OCI-LY7 (cell line): Measurements from ENCODE around the gene PDIA2. TPM values are rescaled to one million over a fixed set of nuclear protein-coding genes. Genes with fewer than 3 reads are reported as not detected.

ENCODE experiments used
- BruUV-seq: library from RNA; stranded (reverse); fragments of 400-500 nt; replicated peaks from 2 replicates; lab custom pipeline; 2021; lab: Mats Ljungman, UMichigan
- CTCF ChIA-PET: fragments of 300-600 bp; sonication (Branson Sonifier 250); formaldehyde crosslinking; loops from one replicate; lab custom pipeline; 2022; ENCODE audit warnings: antibody characterized with exemption; ENCODE audit not compliant: unreplicated experiment; lab: Charles Lee
- POLR2A ChIA-PET: fragments of 300-600 bp; sonication (Branson Sonifier 250); formaldehyde crosslinking; loops from one replicate; lab custom pipeline; 2022; ENCODE audit warnings: antibody characterized with exemption; lab: Charles Lee
- DNase-seq: peaks from one replicate; pipeline ENCODE4 v3.0.0-alpha.2; 2015; ENCODE audit warnings: low spot score
- H2AFZ ChIP-seq: fragments of 200-600 bp; sonication (generic), shearing (Covaris generic); 2 replicates; pipeline ENCODE4 v1.6.1; 2014; ENCODE audit warnings: mild to moderate bottlenecking, antibody characterized with exemption, low read length, moderate library complexity
- H3K27ac ChIP-seq: fragments of 200-600 bp; sonication (generic); 2 replicates; pipeline ENCODE4 v1.5.1; 2014; ENCODE audit warnings: mixed run types, low read depth, mild to moderate bottlenecking, moderate library complexity, low read length, inconsistent platforms; ENCODE audit not compliant: poor library complexity, severe bottlenecking
- H3K36me3 ChIP-seq: fragments of 200-600 bp; sonication (generic); 2 replicates; pipeline ENCODE4 v1.6.1; 2014; ENCODE audit warnings: mild to moderate bottlenecking, antibody characterized with exemption, low read length, moderate library complexity, mixed read lengths; ENCODE audit not compliant: insufficient read depth
- H3K4me1 ChIP-seq: fragments of 200-600 bp; sonication (generic); 2 replicates; pipeline ENCODE4 v1.5.1; 2014; ENCODE audit warnings: mild to moderate bottlenecking, low read length; ENCODE audit not compliant: insufficient read depth, poor library complexity, severe bottlenecking
- H3K4me2 ChIP-seq: fragments of 200-600 bp; sonication (generic); 2 replicates; pipeline ENCODE4 v1.6.1; 2014; ENCODE audit warnings: mild to moderate bottlenecking, low read length
- H3K4me3 ChIP-seq: fragments of 200-600 bp; sonication (generic); 2 replicates; pipeline ENCODE4 v1.5.1; 2014; ENCODE audit warnings: mild to moderate bottlenecking, low read depth, low read length; ENCODE audit not compliant: poor library complexity, severe bottlenecking
- H3K79me2 ChIP-seq: fragments of 200-600 bp; sonication (generic); 2 replicates; pipeline ENCODE4 v1.6.1; 2016; ENCODE audit warnings: low read depth, mild to moderate bottlenecking, low read length, moderate library complexity, mixed read lengths; ENCODE audit not compliant: insufficient read depth
- H3K9me2 ChIP-seq: fragments of 200-600 bp; sonication (generic); 2 replicates; pipeline ENCODE4 v1.6.1; 2016; ENCODE audit warnings: mild to moderate bottlenecking, low read length, mixed read lengths; ENCODE audit not compliant: insufficient read depth
- H3K9me3 ChIP-seq: fragments of 200-600 bp; sonication (generic); 2 replicates; pipeline ENCODE4 v1.6.1; 2014; ENCODE audit warnings: mild to moderate bottlenecking, mixed run types, low read length, mixed read lengths
- H4K20me1 ChIP-seq: fragments of 200-600 bp; sonication (generic); 2 replicates; pipeline ENCODE4 v1.6.1; 2014; ENCODE audit warnings: mild to moderate bottlenecking, antibody characterized with exemption, low read length, moderate library complexity, mixed read lengths; ENCODE audit not compliant: insufficient read depth
- EZH2phosphoT487 ChIP-seq: fragments of 200-600 bp; sonication (generic); IDR thresholded peaks from 2 replicates; pipeline ENCODE4 v1.6.1; 2018; ENCODE audit warnings: low read depth, borderline replicate concordance, mild to moderate bottlenecking, mixed run types, antibody characterized with exemption, low read length, moderate library complexity, mixed read lengths
- intact Hi-C: fragments of 100-400 bp; cut with micrococcal nuclease; formaldehyde crosslinking; loops from one replicate; pipeline ENCODE4 v1.10.0; 2022; ENCODE audit not compliant: unreplicated experiment
- total RNA-seq, 2 experiments: library from RNA; depleted of rRNA in 1 of 2; stranded (reverse); fragments of >200 nt in 1 of 2; shearing (Covaris generic) in 1 of 2; gene quantifications; 2 replicates each; pipeline ENCODE4 v1.2.3, GENCODE V29; 2014 to 2022
- TF ChIP-seq, protein P1 (sequence below): fragments of 200-600 bp; sonication (generic); conservative IDR thresholded peaks from 2 replicates; pipeline ENCODE4 v1.5.1; 2014; ENCODE audit warnings: mild to moderate bottlenecking, antibody characterized with exemption, low read length, moderate library complexity, mixed read lengths

The PDIA2 gene
- total RNA-seq, 2 experiments from 2014 or later: not detected

DNA sequence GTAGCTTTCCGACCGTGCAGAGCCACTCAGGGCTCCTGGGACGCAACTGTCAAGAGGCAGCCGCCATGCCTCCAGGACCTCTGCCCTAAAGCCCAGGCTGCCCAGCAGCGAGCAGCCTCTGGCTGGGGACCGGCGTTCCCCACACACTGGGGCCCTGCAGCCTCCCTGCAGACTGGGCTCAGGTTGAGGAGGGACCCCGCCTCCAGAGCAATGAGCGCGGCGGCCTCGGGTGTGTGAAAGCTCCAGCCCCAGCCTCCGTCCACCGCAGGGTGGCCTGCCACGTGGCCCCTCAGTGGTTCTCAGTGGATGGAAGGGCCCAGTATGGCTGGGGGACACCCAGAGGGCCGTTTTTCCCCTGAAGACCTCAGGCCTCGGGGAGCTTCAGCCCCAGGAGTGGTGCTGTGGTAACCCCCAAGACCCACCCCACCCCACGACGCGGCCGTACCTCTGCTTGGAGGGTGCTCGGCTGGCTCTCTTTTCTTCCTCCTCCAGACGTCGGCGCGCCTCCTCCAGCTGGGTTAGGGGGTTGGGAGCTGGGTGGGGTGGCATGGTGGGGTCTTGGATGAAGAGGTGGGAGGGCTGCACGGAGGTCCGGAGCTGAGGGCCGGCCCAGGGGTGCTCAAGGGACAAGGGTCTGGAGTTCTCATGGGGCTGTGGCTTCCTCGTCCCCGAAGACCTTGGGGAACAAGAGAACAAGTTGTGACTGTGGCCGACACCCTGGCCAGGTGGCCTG is 10.2 kb downstream of the PDIA2 start:
- no TSS peak for BruUV-seq
- H3K4me2 ChIP-seq: no peak overlapping the region

DNA sequence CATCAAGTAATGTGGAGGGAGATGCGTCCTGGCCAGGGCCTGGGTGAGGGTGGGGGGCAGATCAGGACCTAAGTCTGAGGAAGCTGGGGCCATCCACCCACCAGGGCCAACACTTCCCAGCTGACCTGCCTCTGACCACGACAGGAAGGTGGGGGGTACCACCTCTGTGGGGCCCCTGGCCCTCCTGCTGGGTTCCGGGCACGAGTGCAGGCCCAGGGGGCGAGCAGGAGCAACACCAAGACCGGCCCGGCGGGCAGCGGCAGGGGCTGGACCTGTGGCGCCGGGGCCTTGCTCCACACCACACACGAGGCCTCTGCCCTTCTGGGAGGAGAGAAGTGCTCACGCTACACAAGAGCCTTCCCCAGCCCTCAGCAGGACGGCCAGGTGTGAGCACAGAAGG is 13.3 kb downstream of the PDIA2 start:
- POLR2A ChIA-PET: no interaction called here
- Histone ChIP-seq H3K9me3 (no peaks in the 10 kb centered on the region), H3K4me3 (no peak overlapping the region), H3K4me2 (no peak overlapping the region), H3K4me1 (no peaks in the 10 kb centered on the region), H3K36me3 (0 out of 2 replicates have a peak, but pooled peaks cover 4% of the 10 kb centered on the region), H3K79me2 (no peaks in the 10 kb centered on the region), H2AFZ (no peak overlapping the region), H3K9me2 (no peaks in the 10 kb centered on the region), H4K20me1 (no peaks in the 10 kb centered on the region), H3K27ac (no peak overlapping the region)
- CTCF ChIA-PET: no interaction called here
- DNase-seq: no peak
- no TSS peak for BruUV-seq
- intact Hi-C loops: no loop called here
- TF ChIP-seq EZH2phosphoT487: no peak
- TF ChIP-seq, protein P1, sequence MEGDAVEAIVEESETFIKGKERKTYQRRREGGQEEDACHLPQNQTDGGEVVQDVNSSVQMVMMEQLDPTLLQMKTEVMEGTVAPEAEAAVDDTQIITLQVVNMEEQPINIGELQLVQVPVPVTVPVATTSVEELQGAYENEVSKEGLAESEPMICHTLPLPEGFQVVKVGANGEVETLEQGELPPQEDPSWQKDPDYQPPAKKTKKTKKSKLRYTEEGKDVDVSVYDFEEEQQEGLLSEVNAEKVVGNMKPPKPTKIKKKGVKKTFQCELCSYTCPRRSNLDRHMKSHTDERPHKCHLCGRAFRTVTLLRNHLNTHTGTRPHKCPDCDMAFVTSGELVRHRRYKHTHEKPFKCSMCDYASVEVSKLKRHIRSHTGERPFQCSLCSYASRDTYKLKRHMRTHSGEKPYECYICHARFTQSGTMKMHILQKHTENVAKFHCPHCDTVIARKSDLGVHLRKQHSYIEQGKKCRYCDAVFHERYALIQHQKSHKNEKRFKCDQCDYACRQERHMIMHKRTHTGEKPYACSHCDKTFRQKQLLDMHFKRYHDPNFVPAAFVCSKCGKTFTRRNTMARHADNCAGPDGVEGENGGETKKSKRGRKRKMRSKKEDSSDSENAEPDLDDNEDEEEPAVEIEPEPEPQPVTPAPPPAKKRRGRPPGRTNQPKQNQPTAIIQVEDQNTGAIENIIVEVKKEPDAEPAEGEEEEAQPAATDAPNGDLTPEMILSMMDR: no peak

More for the DNA sequence above, 10.2 kb downstream of the PDIA2 start:
- TF ChIP-seq, protein P1: no peak
- Histone ChIP-seq H4K20me1 (no peaks in the 10 kb centered on the region), H3K4me3 (no peak overlapping the region), H3K9me2 (no peaks in the 10 kb centered on the region), H3K4me1 (no peaks in the 10 kb centered on the region), H3K9me3 (no peaks in the 10 kb centered on the region), H3K79me2 (no peaks in the 10 kb centered on the region), H3K27ac (no peak overlapping the region), H2AFZ (no peak overlapping the region), H3K36me3 (peaks cover 4% of the 10 kb centered on the region; the same call in 1 of the 2 replicates)
- intact Hi-C loops: no loop called here
- ChIA-PET POLR2A (interaction anchor here (0.5 kb wide), 1 partner anchor 38 kb away, joined by 3 read pairs; no protein-coding TSS in a partner anchor), CTCF (no interaction called here)
- no peak for DNase-seq

- no peaks in the 10 kb centered on the region for H3K79me2 ChIP-seq
- H3K9me3 ChIP-seq: no peaks in the 10 kb centered on the region
- H3K4me1 ChIP-seq: no peaks in the 10 kb centered on the region
- intact Hi-C loops: no loop called here
- no peak overlapping the region for H3K4me3 ChIP-seq
- no peaks in the 10 kb centered on the region for H3K9me2 ChIP-seq
- no TSS peak for BruUV-seq
- ChIA-PET CTCF (no interaction called here), POLR2A (no interaction called here)
- no peak overlapping the region for H3K4me2 ChIP-seq
- H3K27ac ChIP-seq: no peak overlapping the region
- no peaks in the 10 kb centered on the region for H4K20me1 ChIP-seq
- H2AFZ ChIP-seq: no peak overlapping the region
- TF ChIP-seq, protein P1: no peak
- TF ChIP-seq EZH2phosphoT487: no peak
- H3K36me3 ChIP-seq: 0 out of 2 replicates have a peak, but pooled peaks cover 4% of the 10 kb centered on the region
- no peak for DNase-seq
Measured at GRCh38 chr16:296806-297510, 14.0 kb downstream of the PDIA2 start.
